Stimulated activated CD8-positive, alpha-beta memory T cell treated with anti-CD3 and anti-CD28 coated beads, Interleukin-15, amount 100 ng/mL, for 1 hour (primary cell): ENCODE data around the gene JOSD1.
"Not testable (repeated sequence)": the region's sequence is repeated elsewhere in the genome, so short reads cannot be mapped to it uniquely, and the experiment has no call there.

Experiments used
- DNase-seq: peaks from one replicate; pipeline ENCODE4 v3.0.0-alpha.2; 2020; ENCODE audit warnings: low read depth

Gene JOSD1

DNA sequence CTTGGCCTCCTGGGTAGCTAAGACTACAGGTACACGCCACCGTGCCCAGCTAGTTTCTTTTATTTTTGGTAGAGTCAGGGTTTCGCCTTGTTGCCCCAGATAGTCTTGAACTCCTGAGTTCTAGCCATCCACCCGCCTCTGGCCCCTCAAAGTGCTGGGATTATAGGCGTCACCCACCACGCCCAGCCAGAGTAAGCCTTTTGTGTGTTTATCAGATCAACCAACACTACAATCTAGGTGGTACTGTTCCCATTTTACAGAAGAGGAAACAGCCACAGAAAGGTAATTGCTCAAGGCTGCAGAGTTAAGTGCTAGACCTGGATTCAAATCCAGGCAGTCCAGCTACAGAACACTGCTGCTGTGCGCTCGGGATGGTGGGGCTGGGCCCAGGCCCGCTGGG, 15.8 kb downstream of the JOSD1 start:
- no peak for DNase-seq

DNA sequence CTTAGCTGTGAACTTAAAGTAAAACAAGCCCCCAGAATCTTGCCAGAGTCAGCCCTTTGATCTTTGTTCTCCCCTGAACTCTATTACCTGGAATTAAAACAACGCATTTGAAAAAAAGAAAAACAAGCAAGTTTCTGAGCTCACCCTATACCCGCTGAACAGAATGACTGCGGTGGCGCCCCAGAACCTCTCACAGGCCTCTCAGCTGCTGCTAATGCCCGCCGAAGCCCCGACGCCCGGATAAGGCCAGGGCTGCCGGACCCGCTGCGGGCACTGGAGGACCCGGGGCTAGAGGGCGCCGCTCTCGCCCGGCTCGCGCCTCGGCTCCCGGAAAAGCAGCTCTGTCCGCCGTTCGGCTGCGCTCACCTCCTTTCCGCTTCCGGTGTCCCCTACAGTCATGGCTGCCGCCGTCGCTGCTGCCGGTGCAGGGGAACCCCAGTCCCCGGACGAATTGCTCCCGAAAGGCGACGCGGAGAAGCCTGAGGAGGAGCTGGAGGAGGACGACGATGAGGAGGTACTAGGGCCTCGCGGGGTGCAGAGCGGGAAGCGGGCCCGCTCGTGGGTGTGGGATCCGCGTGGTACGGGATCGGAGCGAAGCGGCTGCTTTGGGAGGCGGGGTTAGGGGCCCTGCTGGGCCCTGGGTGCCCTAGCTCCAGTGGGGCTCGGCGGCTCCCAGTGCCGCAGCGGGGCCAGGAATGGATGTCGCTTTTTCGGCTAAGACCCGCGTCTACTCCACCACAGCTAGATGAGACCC, 19.0 kb downstream of the JOSD1 start, which contains the start of gene TOMM22:
Gene TOMM22 (plus strand): TSS at position 376 of the 754 bp plus-strand sequence. CDS start 22 bp downstream, at position 398.
- peak; percentile 69 for DNase-seq

DNA sequence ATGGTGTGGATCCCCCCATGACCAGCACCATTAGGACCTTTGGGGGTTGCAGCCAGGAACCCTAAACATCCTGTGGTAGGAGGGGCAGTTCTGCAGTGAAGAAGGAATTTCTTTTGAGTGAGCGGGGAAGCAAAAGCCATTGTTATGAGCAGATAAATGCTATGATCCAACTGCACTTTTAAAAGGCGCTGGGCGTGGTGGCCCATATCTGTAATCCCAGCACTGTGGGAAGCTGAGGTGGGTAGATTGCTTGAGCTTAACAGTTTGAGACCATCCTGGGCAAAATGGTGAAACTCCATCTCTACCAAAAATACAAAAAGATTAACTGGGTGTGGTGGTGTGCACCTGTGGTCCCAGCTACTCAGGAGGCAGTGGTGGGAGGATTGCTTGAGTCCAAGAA, 24.9 kb downstream of the JOSD1 start:
- DNase-seq: no peak

DNA sequence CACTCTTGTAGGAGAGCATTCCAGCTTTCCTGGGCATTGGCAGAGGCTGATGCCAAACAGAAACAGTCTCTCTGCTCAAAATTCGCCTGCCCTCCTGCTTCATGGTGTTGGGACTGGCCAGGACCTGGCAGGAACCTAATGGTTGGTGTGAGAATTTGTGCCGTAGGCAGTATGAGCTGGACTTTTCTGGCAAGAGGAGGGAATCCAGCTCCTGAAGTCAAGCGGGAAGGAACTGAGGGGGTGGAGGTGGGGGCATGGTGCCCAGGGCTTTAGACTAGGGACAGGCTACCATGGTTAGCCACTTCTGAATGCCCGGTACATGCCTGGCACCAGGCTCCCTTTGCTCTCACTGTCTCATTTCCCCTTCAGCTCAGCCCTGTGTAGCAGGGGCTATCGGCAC, 25.9 kb downstream of the JOSD1 start:
- DNase-seq: no peak

DNA sequence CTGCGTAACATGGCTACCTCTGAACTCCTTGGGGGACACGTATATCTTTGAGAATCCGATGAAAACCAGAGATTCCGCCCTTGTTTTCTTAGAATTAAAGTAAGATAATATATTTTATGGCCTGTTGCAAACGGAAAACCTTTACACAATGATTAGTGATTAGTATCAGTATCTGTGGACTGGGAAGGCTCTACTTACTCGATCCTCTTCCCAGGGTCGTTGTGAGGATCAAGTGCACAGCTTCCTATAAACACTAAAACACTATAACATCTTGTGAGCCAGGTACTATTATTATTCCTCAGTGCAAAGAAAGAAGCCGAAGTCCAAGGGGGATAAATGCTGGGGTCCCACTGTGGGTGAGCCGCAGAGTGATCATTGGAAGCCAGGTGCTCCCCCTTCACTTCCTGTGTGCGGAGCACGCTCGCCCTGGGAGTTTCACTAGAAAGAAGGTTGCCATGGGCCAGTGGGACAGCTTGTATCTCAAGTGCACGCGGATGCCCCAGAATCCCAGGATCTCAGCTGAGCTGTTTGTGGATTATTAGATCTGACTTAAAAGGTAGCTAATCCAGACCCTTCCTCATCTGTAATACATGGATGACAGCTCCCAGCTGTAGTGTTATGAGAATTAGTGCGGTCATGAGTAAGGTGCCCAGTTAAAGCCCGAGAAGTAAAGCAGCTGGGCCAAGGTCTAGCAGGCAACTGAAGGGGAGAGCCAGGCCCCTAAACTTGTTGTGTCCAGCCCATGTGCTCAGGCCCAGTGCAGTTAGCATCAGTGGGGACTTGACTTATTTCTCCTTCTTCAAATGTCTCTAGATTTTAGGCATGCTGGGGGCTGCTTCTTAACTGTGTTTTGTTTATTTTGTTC, 43.5 kb downstream of the JOSD1 start:
- DNase-seq: no peak

DNA sequence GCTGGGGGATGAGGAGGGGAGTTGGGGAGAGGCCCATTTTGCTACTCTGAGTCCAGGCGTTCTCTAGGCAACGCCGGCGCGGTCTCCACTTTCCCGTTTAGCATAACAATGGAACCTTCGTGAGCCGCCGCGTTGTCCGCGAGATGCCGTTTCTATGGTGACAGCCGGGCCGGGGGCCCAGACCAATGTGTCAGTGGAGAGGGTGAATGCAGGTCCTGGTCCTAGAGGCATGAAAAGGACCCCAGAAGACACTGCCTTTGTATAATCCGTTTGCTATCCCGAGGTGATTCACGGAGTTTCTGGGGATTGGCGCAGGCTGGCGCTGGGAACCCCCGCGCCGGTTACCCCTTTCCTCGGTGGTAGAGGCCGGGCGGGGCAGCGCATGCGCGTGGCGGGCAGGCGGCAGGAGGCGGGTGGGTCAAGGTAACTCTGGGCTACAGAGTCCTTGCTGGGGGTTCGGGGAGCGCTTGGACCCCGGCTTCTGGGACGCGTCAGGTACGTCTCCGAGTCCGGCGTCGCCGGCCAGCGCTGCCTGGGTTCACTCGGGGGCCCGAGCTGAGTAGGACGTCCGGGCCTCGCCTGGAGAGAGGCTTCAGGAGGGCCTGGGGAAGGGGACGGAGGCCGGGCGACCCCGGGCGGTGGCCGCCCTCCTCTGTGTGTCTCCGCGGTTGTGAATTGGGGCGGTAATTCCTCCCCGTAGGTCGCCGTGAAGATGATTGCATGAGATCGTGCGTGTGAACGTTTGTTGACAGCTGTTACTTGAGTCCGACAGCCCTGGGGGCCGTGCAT, 44.3 kb downstream of the JOSD1 start, which contains the start of the genes CBY1 and FAM227A:
Gene CBY1 (plus strand): TSS at position 383 of the 789 bp plus-strand sequence. CDS start 11,417 bp downstream, outside the sequence.
Gene FAM227A (minus strand): TSS at position 137 of the 789 bp plus-strand sequence. CDS start 6,224 bp downstream, outside the sequence.
- DNase-seq: peak; percentile 64

DNA sequence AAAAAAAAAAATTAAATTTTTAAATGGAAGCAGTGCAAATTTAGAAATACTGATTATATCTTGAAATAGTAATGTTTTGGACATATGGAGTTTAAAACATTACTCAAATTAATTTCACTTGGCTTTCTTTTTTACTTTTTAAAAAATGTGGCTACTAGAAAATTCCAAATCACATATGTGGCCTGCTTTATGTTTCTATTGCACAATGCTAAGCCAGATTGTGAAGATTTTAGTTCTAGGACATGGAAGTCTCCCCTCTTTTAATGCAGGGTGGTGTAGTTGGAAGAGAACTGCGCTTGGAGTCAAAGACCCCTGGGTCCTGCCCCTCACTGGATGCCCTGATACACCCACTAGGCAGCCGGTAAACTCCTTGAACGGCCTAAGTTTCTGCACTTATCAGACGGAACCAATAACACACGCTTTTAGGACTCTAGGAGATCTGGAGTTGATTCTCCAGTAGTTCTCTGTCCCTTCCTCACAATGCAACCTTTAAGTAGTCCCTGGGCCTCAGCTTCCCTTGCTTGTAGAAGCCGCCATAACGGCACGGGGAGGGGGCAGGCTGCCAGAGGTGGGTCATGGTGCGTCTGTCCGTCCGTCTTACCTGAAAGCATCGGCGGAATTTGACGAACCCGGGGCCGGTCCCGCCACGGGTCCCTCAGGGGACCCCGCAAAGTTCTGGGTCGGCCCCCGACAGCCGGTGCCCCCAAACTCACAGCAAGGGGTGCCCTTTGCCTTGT, 45.1 kb downstream of the JOSD1 start:
- DNase-seq: no peak

DNA sequence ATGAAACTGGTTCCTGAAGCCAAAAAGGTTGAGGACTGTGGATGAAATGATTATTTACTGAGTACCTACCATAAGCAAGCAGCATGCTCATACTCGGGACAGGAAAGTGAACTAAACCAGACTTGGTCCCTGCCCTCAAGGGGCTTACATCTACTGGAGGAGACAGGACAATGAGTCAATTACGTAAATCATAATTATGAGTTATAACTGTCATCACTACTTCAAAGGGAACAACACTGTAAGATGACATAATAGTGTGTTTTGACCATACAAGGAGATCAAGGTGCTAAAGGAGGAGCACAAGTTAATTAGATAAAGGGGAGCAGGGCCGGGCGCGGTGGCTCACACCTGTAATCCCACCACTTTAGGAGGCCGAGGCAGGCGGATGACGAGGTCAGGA, 47.0 kb downstream of the JOSD1 start:
- DNase-seq: no peak

DNA sequence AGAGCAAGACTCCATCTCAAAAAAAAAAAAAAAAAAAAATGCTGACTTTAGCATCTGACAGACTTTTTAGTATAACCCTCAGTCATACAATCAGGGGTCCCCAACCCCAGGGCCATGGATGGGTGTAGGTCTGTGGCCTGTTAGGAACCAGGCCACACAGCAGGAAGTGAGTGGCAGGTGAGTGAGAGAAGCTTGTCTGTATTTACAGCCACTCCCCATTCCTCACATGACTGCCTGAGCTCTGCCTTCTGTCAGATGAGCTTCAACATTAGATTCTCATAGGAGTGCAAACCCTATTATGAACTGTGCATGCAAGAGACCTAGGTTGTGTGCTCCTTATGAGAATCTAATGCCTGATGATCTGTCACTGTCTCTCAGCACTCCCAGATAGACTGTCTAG, 47.9 kb downstream of the JOSD1 start:
- DNase-seq: no peak

DNA sequence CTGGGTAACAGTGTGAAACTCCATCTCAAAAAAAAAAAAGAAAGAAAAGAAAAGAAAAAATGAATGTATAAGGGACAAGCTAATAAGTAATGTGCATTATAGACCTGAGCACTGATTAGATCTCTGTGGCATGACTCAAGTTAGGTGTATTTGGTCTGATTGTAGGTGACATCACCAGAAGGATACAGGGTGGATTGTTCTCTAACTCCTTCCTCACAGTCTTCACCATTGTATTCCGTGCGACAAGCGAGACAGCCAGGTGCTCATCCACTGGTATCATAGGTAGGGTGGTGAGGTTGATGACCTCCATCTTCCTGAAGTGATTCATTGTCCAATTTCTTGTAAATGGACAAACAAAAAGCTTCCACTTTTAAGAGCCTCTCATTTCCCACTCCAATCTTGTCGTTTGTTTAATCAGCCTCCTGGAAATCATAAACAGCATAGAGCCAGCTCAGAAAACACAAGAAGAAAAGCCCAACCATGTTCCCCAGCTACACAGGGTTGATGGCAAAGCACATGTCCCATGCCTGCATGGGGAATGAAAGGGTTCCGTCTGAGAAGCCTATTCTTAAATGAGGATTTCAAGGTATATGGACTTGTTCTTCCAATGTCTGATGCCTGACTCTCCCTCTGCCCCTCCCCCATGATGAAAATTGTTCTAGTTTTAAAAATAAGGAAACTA, 50.8 kb downstream of the JOSD1 start:
- DNase-seq: no peak

DNA sequence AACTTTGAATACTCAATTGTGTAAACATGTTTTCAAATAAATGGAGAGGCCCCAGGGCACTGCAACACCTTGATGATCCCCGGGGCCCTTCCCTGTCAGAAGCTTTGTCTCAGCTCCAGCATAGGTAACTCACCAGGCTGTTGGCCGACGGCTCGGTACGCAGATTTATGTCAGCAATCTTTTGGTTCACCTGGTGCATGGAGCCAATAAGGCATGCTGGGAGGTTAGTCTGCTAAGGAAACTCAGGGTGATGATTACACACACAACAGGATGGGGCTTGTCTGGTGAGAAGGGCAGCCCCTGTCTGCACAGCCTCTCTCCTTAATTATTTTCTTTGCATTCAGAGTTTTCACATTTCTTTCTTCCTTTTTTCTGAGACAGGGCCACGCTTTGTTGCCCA, 55.3 kb downstream of the JOSD1 start:
- DNase-seq: no peak

DNA sequence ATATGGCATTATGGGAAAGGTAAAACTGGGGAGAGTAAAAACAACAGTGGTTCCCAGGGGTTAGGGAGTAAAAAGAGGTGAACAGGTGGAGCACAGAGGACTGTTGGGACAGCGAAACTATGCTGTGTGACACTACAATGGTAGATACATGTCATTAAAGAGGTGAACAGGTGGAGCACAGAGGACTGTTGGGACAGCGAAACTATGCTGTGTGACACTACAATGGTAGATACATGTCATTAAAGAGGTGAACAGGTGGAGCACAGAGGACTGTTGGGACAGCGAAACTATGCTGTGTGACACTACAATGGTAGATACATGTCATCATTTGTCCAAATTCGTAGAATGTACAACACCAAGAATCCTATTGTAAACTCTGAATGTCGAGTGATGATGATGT, 56.5 kb downstream of the JOSD1 start:
- DNase-seq: not testable (repeated sequence)

DNA sequence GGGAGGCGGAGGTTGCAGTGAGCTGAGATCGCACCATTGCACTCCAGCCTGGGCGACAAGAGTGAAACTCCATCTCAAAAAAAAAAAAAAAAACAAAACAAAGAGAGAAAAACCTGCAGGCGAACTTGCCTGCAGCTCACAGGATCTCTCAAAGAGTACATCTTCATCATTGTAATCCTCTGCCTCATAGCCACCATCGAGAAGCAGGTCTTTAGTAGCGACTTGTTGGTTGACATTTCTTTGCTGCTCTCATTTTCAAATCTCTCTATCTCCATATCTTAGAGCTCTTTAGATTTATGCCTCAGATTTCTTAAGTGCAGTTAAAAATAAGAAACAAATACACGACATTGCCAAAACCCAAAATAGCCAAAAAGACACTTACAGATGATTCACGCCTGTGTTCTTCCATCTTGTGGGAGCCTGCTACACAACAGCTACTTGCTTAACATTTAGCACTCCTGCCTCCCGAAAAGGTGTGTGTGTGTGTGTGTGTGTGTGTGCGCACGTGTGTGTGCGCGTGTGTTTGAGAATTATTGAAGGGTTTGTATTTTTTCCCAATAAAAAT, 59.2 kb downstream of the JOSD1 start:
- DNase-seq: no peak

DNA sequence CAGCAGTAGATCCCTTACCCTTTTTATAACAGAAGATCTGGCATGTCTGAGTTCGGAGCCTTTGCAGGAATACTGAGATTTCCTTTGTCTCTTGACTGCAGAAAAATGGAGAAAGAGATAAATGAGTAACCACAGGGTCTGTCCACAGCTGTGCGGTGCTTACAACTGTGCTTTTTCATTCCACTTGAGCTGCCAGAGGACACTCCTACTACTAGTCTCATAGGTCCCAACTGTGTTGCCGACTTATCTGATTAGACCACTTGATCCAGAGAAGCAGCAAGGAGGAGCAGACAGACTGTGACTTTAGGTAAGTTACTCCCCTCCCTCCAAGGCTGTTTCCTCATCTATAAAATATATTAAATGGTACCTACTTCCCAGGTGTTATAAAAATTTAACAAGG, 62.0 kb downstream of the JOSD1 start:
- no peak for DNase-seq

DNA sequence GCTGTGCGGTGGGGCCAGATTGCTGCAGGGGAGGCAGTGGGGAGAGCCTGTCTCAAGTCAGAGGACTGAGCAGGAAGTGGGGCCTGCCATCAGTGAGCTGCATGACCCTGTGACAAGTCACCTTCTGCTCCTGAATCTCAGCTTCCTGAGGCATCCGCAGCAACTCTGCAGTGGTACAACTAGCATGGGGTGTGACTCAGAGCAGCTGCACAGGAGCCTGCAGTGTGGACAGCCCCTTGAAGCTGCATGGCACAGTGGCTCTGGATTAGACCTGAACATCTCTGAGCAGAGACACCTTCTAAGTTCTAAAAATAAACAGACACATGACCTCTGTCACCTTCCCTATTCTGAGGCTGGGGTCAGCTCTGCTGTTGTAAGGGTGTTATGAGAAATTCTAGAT, 62.5 kb downstream of the JOSD1 start:
- DNase-seq: no peak
